ENCODE data around the gene RPF1.
A peak's percentile ranks its signal among the peaks of the same experiment; 100 is the strongest.
"Not testable (repeated sequence)": the region's sequence is repeated elsewhere in the genome, so short reads cannot be mapped to it uniquely, and the experiment has no call there.

Gene RPF1

DNA sequence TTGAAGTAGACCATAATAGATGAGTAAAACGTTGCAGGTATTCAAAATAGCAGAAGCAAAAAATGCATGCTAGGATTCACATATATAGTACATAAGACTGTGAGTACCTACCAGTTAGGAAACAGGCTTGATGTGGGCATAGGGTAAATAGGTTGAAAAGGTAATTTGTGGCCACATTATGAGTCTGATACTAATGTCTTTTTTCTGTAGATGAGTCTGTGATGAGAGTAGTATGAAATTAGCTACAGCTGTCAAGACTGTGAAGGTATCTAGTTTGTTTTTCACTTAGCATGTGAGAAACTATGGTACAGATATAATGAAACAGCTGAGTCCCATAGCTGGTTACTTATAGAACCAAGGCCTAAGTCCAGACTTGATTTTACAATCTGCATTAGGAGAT lies 14.7 kb downstream of the RPF1 start:
- DNase-seq, result no peak

DNA sequence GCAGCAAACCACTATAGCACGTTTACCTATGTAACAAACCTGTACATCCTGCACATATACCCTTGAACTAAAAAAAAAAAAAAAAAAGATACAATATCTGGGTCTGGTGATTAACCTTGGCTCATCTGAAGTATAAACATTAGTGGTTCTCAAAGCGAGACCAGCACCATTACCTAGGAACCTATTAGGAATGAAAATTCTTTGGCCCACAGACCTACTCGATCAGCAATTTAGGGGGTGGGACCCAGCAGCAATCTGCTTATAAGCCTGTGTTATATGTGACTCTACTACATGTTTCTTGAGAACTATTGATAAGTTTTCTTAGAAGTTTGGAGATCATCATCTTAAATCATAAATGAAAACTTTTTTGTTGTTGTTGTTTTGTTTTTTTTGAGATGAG lies 17.4 kb downstream of the RPF1 start:
- DNase-seq, result no peak

DNA sequence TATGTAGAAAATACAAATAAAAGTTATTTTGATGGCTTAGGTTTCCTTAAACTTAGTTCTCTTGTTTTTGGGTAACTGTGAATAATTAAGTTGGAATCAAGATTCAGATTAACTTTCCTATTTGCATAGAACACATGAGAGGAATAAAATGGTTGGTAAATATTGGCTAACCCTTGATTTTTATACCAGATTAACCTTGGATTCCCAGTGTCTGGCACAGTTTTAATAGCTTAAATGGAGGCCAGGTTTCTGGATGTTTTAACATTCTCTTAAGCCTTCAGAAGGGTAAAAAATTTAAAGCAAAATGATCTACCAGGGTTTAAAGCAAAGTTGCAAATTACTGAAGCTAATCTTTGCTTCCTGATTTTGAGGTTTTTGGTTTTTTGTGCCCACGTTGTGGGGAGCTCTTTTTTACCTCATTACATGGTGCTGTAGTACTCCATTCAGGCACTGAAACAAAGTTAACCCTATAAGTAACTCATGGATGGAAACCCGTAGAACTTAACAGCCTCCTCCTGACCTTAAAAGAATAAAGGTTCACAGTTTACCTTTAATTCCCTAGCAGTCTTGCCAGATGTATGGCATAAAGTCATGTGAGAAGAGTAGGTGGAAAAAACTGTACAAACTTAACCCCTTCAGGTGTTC lies 18.7 kb downstream of the RPF1 start:
- DNase-seq, result no peak

DNA sequence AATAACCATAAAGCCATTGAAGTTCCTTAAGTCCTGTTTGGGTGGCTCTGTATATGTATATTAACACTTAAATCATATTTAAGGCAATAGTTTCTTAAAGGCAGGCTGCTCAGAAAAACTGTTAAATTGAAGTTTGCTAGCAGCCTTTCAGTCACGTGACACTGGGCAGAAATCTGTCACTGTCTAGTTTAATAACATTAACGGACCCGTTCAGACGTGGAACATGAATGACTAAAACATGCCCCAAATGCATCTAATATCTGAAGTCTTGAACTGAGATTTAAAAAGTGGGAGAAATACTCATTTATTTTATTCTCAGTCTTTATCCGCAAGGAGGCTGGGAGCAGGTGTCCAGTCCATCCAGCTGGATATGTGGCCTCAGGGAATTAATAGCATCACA lies 23.9 kb downstream of the RPF1 start:
- no peak for DNase-seq

DNA sequence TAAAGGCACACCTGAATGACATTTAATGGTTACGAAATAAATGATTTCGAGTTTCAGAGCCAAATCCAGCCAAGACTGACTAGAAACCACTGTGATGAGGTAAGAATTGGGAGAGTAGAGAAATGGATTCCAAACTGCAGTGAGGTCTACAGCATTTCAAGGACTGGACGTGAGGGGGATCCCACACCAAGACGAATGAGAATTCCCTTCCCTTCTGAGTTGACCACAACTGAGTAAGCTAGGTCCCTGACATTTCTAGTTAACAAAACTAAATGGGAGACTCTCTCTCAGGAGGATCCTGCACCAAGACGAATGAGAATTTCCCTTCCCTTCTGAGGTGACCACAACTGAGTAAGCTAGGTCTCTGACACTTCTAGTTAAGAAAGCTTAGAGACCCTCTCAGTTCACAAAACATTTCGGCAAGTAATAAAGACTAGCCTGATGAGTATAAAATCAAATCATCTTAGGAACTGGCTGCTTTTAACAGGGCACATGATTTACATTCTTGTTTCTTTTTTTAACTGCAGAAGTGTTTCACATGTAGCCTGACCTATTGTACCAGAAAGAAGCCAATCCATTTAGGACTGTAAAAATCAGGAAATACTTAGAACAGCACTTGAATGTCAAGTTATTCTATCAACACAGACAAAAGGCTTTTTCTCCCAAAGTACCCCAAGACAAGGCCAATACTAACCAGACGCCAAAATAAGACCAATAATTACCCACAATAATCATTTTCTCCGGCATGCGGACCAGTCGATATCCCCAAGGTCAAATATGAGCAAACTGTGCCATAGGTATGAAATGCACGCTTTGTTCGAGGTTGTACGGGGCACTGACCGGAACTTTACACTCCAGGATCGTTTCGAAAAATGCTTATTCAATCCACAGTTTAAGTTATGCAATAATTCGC lies 25.8 kb downstream of the RPF1 start:
- DNase-seq, result no peak

DNA sequence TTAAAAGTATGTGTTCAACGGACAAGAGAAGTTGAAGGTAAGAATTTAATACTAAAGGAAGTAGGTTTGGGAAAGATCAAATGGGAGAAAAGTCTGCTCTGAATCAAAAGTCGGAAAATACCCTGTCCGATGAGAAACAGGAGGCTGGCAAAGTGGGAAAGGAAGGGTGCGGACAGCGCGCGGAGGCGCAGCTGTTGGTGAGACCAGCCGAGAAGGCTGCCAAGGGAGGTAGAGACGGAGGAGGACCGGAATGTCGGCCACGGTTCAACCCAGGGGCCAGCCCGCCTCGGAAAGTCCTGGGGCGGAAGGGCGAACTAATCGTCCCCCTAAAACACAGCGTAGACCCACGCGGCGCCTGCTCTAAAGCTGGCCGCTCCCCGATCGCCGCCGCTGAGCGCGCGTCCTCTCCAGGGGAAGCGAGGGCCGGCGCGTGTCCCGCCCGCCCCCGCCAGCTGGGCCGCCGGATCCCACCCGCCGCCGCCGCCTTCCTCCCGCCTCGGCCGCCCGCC lies 26.5 kb downstream of the RPF1 start:
- DNase-seq, result no peak

DNA sequence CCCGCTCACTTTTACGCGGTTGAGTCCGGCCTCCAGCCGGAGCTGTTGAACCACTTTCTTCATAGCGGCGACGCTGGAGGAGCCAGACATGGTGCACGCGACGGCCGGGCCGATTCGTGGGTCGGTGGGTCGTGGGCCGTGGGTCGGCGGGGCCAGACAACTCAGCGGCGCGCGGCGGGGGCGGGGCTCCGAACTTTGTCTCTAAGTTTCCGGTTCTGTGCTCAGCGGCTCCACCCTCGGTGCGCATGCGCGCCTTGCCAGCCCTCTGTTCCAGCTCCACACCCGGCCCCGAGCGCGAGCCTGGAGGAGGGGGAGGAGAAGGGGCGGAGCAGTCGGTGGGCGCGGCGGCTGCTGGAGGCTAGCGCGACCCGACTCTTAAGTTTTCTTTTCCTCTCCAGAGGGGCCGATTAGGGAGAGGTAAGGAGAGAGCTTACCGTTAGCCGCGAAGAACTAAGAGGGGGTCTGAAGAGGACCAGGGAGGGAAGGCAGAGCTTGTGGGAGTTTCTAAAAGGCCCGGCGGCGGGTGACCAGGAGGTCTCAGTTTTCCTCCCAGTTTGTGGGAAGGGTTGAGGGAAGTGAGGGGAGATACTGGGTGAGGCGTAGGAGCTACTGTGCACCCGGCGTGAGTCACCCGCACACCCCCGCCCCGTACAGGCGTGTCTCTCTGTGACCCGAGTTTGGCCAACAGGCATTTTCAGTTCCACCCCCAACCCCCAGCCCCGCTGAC lies 27.1 kb downstream of the RPF1 start, which contains the start of the genes GNG5 and SPATA1:
GNG5 (minus strand) TSS at position 580 of the 727 bp plus-strand sequence; CDS start at position 90, 490 bp downstream.
SPATA1 (plus strand) TSS at position 385 of the 727 bp plus-strand sequence. CDS start 9,974 bp downstream, outside the sequence.
- DNase-seq, result peak; percentile 99

DNA sequence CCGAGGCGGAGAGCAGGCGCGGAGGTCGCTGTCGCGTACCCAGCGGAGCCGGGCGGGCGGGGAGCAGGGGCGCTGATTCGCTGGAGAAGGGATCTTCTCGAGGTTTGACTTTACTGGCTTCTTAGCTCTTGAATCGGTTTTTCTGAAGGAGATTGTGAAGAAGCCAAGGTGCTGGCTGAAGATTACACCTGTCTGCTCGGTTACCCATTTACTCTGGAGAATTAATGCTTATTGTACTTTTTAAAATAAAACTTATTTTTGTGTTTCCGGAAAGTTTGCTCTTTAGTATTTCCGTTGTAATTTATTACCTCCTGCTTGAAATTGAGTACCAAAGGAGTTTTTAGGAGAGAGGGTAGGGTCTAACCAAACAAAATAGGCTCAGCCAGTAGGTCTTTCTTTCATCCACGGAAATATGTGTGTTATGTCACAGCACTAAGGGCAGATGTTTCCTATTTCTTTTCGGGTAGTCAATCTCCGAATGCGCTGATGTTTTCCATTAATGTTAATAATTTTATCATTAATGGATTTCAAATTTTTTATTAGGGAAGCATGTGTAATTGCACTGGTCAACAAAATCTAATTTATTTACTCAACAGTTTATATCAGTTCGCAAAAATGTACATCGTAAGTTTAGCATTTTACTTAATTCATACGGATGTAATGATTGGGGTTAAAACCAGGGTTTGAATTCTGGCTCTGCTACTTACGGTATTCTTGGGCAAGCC lies 27.8 kb downstream of the RPF1 start:
- DNase-seq, result no peak

DNA sequence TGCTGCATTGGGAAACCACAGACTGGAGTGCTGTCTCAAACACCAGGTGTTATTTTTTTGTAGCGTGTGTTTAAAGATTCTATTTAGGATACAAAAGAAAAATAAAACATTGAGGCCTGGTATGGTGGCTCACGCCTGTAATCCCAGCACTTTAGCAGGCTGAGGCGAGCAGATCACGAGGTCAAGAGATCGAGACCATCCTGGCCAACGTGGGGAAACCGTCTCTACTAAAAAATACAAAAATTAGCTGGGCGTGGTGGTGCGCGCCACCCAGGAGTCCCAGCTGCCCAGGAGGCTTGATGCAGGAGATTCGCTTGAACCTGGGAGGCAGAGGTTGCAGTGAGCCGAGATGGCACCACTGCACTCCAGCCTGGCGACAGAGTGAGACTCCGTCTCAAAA lies 28.8 kb downstream of the RPF1 start:
- DNase-seq, result not testable (repeated sequence)

DNA sequence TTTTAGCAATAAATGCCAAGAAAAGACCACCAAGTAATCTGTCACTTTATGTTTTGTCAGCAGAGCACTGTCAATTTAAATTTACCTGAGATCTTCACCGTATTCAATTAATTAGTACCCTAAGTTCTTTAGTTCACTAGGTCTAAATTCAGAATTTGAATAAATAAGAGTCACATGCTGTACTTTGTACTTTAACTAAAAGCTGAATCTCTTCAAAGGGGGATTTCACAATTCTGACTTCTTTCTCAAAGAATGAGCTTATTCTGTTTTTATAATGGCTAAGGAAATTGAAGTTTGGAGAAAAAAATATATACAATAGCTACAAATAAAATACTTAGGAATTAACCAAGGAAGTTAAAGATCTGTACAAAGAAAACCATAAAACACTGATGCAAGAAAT lies 29.4 kb downstream of the RPF1 start:
- DNase-seq, result no peak

DNA sequence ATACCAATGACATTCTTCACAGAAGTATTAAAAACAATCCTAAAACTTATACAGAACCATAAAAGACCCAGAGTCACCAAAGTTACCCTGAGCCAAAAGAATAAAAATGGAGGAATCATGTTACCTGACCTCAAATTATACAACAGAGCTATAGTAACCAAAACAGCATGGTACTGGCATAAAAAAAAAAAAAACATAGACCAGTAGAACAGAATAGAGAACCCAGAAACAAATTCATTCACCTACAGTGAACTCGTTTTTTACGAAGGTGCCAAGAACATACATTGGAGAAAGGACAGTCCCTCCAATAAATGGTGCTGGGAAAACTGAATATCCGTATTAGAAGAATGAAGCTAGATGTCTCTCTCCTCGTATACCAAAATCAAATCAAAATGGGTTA lies 30.0 kb downstream of the RPF1 start:
- no peak for DNase-seq

DNA sequence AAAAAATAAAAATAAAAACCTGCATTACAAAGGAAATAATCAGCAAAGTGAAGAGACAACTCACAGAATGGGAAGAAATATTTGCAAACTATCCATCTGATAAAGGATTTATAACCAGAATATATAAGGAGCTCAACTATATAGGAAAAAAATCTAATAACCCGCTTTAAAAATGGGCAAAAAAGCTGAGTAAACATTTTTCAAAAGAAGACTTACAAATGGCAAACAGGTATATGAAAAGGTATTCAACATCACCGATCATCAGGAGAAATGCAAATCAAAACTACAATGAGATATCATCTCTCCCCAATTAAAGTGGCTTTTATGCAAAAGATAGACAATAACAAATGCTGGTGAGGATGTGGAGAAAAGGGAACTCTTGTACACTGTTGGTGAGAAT lies 31.1 kb downstream of the RPF1 start:
- DNase-seq, result no peak

DNA sequence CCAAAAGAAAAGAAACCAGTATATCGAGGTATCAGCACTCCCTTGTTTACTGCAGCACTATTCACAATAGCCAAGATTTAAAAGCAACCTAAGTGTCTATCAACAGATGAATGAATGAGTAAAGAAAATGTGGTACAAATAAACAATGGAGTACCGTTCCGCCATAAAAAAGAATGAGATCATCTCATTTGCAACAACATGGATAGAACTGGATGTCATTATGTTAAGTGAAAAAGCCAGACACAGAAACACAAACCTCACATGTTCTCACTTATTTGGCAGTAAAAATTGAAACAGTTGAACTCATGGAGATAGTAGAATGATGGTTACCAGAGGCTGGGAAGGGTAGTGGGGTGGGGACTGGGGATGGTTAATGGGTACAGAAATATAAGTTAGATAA lies 31.6 kb downstream of the RPF1 start:
- no peak for DNase-seq

DNA sequence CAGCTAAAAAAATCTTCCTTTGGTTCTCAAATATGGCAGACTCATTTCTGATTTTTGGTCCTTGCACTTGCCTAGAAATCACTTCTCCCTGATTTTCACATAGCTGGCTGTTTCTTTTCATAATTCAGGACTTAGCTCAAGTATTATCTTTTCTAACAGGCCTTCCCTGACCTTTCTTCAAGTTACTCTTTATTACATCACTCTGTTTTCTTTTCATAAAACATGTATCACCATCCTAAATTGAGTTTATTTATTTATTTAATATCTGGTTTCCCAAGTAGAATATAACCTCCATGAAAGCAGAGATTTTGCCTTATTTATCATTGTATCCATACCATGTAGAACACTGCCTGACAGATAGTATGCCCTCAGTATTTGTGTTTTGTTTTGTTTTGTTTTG lies 45.5 kb downstream of the RPF1 start:
- no peak for DNase-seq

DNA sequence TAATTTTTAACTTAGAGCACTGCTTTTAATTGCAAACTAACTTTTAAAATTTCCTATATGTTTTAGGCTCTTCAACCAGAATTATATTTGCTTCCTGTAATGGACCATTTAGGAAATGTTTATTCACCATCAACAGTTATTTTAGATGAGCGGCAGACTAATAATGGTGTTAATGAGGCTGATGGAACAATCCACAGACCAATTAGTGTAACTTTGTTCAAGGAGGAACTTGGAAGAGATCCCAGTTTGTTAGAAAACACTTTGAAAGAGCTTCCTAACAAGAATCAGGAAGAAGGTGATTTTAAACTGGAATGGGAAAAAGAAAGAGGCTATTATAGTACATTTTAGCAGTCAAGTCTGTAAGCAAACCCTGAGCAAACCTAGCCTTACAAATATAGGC lies 46.7 kb downstream of the RPF1 start:
- no peak for DNase-seq

DNA sequence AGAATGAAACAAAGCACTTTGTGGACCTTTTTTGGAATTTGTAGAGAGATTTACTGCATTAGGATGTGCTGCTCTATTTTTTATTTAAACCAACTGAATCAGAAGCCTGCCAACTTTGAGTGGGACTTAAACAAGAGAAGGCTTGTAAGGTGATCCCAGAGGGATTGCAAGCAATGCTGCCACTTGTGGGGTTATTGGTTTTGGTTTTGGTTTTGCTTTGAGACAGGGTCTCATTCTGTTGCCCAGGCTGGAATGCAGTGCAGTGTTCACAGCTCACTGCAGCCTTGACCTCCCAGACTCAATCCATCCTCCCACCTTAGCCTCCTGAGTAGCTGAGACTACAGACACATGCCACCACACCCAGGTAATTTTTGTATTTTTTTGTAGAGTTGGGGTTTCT lies 59.5 kb downstream of the RPF1 start:
- no peak for DNase-seq

DNA sequence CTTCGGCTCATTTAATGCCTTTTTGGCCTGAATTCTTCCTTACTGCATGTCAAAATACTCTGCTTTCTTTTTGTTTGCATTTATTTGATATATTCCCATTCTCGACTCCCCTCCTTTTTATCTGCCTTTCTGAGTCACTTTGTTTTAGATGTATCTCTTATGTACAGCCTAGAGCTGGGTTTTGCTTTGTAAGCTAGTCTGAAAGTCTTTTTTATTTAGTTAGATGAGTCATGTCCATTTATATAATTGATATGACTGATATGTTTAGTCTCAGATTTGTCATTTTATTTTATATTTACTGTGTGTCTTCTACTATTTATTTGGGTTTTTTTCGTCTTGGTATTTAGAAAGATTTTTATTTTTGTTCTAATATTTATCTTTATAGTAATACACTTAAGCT lies 60.9 kb downstream of the RPF1 start:
- no peak for DNase-seq

DNA sequence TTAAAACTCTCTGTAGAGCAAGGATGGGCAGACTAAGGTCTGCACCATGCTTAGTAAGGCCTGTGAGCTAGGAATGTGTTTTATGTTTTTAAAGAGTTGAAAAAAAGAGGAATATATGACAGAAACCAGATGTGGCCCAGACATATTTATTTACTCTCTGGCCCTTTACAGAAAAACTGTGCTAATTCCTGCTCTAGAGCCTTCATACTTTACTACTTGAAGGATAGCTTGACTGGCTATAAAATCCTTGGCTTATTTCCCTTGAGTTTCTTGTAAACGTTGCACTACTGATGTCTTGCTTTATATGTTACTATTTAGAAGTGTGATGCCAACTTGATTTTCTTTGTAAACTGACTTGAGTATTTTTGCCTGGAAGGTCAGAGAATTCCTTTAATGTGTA lies 61.7 kb downstream of the RPF1 start:
- DNase-seq, result no peak

DNA sequence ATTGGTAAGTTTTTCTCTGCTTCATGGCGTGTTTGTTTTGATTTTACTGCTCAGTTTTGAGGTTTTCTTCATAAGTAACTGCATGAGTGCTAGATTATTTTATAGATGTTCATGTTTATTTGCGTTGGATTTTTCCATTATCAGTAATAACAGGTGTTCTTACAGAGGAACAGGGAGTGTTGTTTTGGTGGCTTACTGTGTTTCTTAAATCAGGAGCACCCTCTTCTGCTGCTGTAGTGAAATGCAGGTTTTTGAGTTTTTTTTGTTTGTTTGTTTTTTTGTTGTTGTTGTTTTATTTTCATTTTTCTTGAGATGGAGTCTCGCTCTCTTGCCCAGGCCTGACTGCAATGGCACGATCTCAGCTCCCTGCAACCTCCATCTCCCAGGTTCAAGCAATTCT lies 62.6 kb downstream of the RPF1 start:
- no peak for DNase-seq
